Colonic mucosa (tissue), 4 donors: ENCODE measurements around the gene PPIP5K1. TPM values are rescaled to one million over a fixed set of nuclear protein-coding genes. Genes with fewer than 3 reads are reported as not detected.

Experiments
- DNase-seq: peaks from one replicate; pipeline ENCODE4 v3.0.0-alpha.2; 2020
- H3K27ac ChIP-seq: fragments of 200-600 bp; one replicate; pipeline ENCODE4 v1.8.0; 2021
- H3K27me3 ChIP-seq: fragments of 200-600 bp; one replicate; pipeline ENCODE4 v1.8.0; 2021
- H3K36me3 ChIP-seq: fragments of 200-600 bp; one replicate; pipeline ENCODE4 v1.8.0; 2021
- H3K4me1 ChIP-seq: fragments of 200-600 bp; one replicate; pipeline ENCODE4 v1.8.0; 2021; ENCODE audit warnings: mild to moderate bottlenecking
- H3K4me3 ChIP-seq: fragments of 200-600 bp; one replicate; pipeline ENCODE4 v1.8.0; 2021
- H3K9ac ChIP-seq, 2 donors: one replicate each; pipeline ENCODE4 v1.7.0; 2013; ENCODE audit warnings: control low read depth in 2 of 2, low read depth in 2 of 2, low read length in 2 of 2
- H3K9me3 ChIP-seq: fragments of 200-600 bp; one replicate; pipeline ENCODE4 v1.8.0; 2021
- CTCF ChIP-seq: fragments of 200-600 bp; IDR thresholded peaks from one replicate; pipeline ENCODE4 v1.8.0; 2022; ENCODE audit warnings: antibody characterized with exemption, mild to moderate bottlenecking
- intact Hi-C: fragments of 100-400 bp; cut with DNase I; formaldehyde crosslinking; loops from one replicate; pipeline ENCODE4 v1.14.1; 2022
- total RNA-seq, 2 donors: library from RNA; stranded (reverse); fragmentation: NEBNext Ultra II Directional in 1 of 2; extraction: Animal tissue kit (Norgen Biotek cat#: 25700) in 1 of 2; gene quantifications; one replicate each; pipeline ENCODE4 v1.2.1, GENCODE V29; 2021
- donor health status: healthy.
- donor health status: DM: no; HTN: no; CAD: no.
- donor health status: DM: no; HTN: no; CAD: no.

The PPIP5K1 gene
- total RNA-seq, 2 donors from 2014 or later = 62.5 to 116 TPM

GRCh38 chr15:43531018-43531670 is 58.9 kb downstream of the PPIP5K1 start:
- no peaks in the 10 kb centered on the region for H3K27me3 ChIP-seq
- H3K9me3 ChIP-seq = no peaks in the 10 kb centered on the region
- H3K27ac ChIP-seq = no peak overlapping the region
- H3K36me3 ChIP-seq = no peaks in the 10 kb centered on the region
- no peak for TF ChIP-seq CTCF
- no peak overlapping the region for H3K9ac ChIP-seq
- no peak for DNase-seq
- no peak overlapping the region for H3K4me3 ChIP-seq
- intact Hi-C loops = no loop called here
- no peaks in the 10 kb centered on the region for H3K4me1 ChIP-seq

GRCh38 chr15:43529587-43530345 is 60.2 kb downstream of the PPIP5K1 start:
- H3K9me3 ChIP-seq = no peaks in the 10 kb centered on the region
- H3K4me3 ChIP-seq = no peak overlapping the region
- H3K27ac ChIP-seq = no peak overlapping the region
- no peak overlapping the region for H3K9ac ChIP-seq
- no peak for TF ChIP-seq CTCF
- DNase-seq = no peak
- intact Hi-C loops = no loop called here
- no peaks in the 10 kb centered on the region for H3K27me3 ChIP-seq
- no peaks in the 10 kb centered on the region for H3K4me1 ChIP-seq
- no peaks in the 10 kb centered on the region for H3K36me3 ChIP-seq

GRCh38 chr15:43529141-43529540 is 60.9 kb downstream of the PPIP5K1 start:
- no peaks in the 10 kb centered on the region for H3K36me3 ChIP-seq
- H3K4me1 ChIP-seq = no peaks in the 10 kb centered on the region
- H3K4me3 ChIP-seq = no peak overlapping the region
- H3K27ac ChIP-seq = no peak overlapping the region
- intact Hi-C loops = no loop called here
- TF ChIP-seq CTCF = no peak
- no peaks in the 10 kb centered on the region for H3K9me3 ChIP-seq
- no peak overlapping the region for H3K9ac ChIP-seq
- H3K27me3 ChIP-seq = no peaks in the 10 kb centered on the region
- no peak for DNase-seq

- intact Hi-C loops = no loop called here
- H3K4me1 ChIP-seq = no peaks in the 10 kb centered on the region
- no peak for DNase-seq
- H3K36me3 ChIP-seq = no peaks in the 10 kb centered on the region
- TF ChIP-seq CTCF = no peak
- H3K9me3 ChIP-seq = no peaks in the 10 kb centered on the region
- no peak overlapping the region for H3K9ac ChIP-seq
- no peaks in the 10 kb centered on the region for H3K27me3 ChIP-seq
- no peak overlapping the region for H3K4me3 ChIP-seq
- no peak overlapping the region for H3K27ac ChIP-seq
These were observed 61.4 kb downstream of the PPIP5K1 start for GRCh38 chr15:43528542-43529007.

GRCh38 chr15:43527802-43528541 is 62.0 kb downstream of the PPIP5K1 start:
- H3K27me3 ChIP-seq = no peaks in the 10 kb centered on the region
- H3K4me1 ChIP-seq = no peaks in the 10 kb centered on the region
- intact Hi-C loops = no loop called here
- H3K4me3 ChIP-seq = no peak overlapping the region
- H3K9ac ChIP-seq = no peak overlapping the region
- no peak for DNase-seq
- no peaks in the 10 kb centered on the region for H3K9me3 ChIP-seq
- no peaks in the 10 kb centered on the region for H3K36me3 ChIP-seq
- H3K27ac ChIP-seq = no peak overlapping the region
- no peak for TF ChIP-seq CTCF
